SK-N-SH treated with all-trans-retinoic acid at 6 μM for 48 hours (cell line): ENCODE measurements around the gene WWTR1.

Experiments
- ARNTL ChIP-seq: fragments of 450-650 bp; formaldehyde crosslinking; IDR thresholded peaks from 2 replicates; pipeline ENCODE4 v1.5.0; 2020; ENCODE audit warnings: low read depth, mild to moderate bottlenecking, moderate library complexity, borderline replicate concordance
- BACH2 ChIP-seq: fragments of 250-450 bp; sonication (Bioruptor Pico); IDR thresholded peaks from 2 replicates; pipeline ENCODE4 v1.9.0; 2021; ENCODE audit warnings: mild to moderate bottlenecking, borderline replicate concordance
- GLIS3 ChIP-seq: fragments of 250-450 bp; sonication (Bioruptor Pico); IDR thresholded peaks from 2 replicates; pipeline ENCODE4 v1.5.0; 2020; ENCODE audit warnings: mild to moderate bottlenecking, moderate library complexity
- ISL1 ChIP-seq: fragments of 250-450 bp; sonication (Bioruptor Pico); IDR thresholded peaks from 2 replicates; pipeline ENCODE4 v2.1.2; 2022; ENCODE audit warnings: mild to moderate bottlenecking, moderate library complexity
- OSR1 ChIP-seq: fragments of 250-450 bp; sonication (Bioruptor Pico); IDR thresholded peaks from 2 replicates; pipeline ENCODE4 v1.8.0; 2022; ENCODE audit warnings: moderate library complexity, mild to moderate bottlenecking, inconsistent platforms
- PPARA ChIP-seq: fragments of 250-450 bp; sonication (Bioruptor Pico); IDR thresholded peaks from 2 replicates; pipeline ENCODE4 v1.5.0; 2020; ENCODE audit warnings: mild to moderate bottlenecking, borderline replicate concordance
- RARB ChIP-seq: fragments of 250-450 bp; sonication (Bioruptor Pico); IDR thresholded peaks from 2 replicates; pipeline ENCODE4 v1.8.0; 2021; ENCODE audit warnings: mild to moderate bottlenecking, moderate library complexity
- SNAI2 ChIP-seq: fragments of 250-450 bp; sonication (Bioruptor Pico); IDR thresholded peaks from 2 replicates; pipeline ENCODE4 v1.5.0; 2020; ENCODE audit warnings: mild to moderate bottlenecking, moderate library complexity
- TCF4 ChIP-seq: fragments of 250-450 bp; sonication (Bioruptor Pico); IDR thresholded peaks from 2 replicates; pipeline ENCODE4 v1.8.0; 2021; ENCODE audit warnings: mild to moderate bottlenecking, moderate library complexity, borderline replicate concordance
- ZFP3 ChIP-seq: fragments of 250-450 bp; sonication (Bioruptor Pico); IDR thresholded peaks from 2 replicates; pipeline ENCODE4 v1.5.0; 2020; ENCODE audit warnings: mild to moderate bottlenecking, moderate library complexity
- ZFP30 ChIP-seq: fragments of 450-650 bp; formaldehyde crosslinking; IDR thresholded peaks from 2 replicates; pipeline ENCODE4 v1.5.0; 2022; ENCODE audit warnings: mild to moderate bottlenecking, moderate library complexity
- TF ChIP-seq, protein P1 (sequence below): fragments of 250-450 bp; sonication (Bioruptor Pico); IDR thresholded peaks from 2 replicates; pipeline ENCODE4 v1.8.0; 2020; ENCODE audit warnings: mild to moderate bottlenecking, moderate library complexity, borderline replicate concordance
- TF ChIP-seq, protein P2 (sequence below): fragments of 250-450 bp; sonication (Bioruptor Pico); IDR thresholded peaks from 2 replicates; pipeline ENCODE4 v1.5.0; 2020; ENCODE audit warnings: mild to moderate bottlenecking, moderate library complexity
- TF ChIP-seq, protein P3 (sequence below): fragments of 250-450 bp; sonication (Bioruptor Pico); IDR thresholded peaks from 2 replicates; pipeline ENCODE4 v1.5.1; 2020; ENCODE audit warnings: low read depth, mild to moderate bottlenecking, moderate library complexity

DNA sequence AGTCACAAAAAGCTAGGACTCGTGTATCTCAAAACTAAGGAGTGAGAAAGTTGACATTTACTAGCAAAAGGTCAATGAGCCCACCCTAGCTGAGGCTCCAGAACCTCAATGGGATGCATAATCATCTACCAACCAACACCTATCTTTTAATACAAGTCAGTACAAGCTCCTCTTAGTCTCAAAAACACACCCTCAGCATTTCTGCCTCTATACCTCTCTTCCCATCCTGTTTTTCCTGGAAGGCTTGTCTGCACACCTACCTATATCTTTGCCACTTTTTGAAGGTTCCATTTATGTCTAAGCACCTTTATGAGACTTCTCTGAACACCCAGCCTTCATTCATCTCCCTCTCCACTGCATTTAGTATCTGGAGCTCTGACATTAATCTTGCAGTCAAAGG, 10.0 kb downstream of the WWTR1 start:
- no peak for TF ChIP-seq BACH2 (CRISPR knock-in tag)
- no peak for TF ChIP-seq GLIS3 (CRISPR knock-in tag)
- TF ChIP-seq PPARA: no peak
- TF ChIP-seq, protein P1, sequence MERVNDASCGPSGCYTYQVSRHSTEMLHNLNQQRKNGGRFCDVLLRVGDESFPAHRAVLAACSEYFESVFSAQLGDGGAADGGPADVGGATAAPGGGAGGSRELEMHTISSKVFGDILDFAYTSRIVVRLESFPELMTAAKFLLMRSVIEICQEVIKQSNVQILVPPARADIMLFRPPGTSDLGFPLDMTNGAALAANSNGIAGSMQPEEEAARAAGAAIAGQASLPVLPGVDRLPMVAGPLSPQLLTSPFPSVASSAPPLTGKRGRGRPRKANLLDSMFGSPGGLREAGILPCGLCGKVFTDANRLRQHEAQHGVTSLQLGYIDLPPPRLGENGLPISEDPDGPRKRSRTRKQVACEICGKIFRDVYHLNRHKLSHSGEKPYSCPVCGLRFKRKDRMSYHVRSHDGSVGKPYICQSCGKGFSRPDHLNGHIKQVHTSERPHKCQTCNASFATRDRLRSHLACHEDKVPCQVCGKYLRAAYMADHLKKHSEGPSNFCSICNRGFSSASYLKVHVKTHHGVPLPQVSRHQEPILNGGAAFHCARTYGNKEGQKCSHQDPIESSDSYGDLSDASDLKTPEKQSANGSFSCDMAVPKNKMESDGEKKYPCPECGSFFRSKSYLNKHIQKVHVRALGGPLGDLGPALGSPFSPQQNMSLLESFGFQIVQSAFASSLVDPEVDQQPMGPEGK (CRISPR knock-in tag): no peak
- TF ChIP-seq ISL1 (CRISPR knock-in tag): no peak
- no peak for TF ChIP-seq RARB (CRISPR knock-in tag)
- no peak for TF ChIP-seq SNAI2 (CRISPR knock-in tag)
- no peak for TF ChIP-seq ZFP3 (CRISPR knock-in tag)
- TF ChIP-seq, protein P2, sequence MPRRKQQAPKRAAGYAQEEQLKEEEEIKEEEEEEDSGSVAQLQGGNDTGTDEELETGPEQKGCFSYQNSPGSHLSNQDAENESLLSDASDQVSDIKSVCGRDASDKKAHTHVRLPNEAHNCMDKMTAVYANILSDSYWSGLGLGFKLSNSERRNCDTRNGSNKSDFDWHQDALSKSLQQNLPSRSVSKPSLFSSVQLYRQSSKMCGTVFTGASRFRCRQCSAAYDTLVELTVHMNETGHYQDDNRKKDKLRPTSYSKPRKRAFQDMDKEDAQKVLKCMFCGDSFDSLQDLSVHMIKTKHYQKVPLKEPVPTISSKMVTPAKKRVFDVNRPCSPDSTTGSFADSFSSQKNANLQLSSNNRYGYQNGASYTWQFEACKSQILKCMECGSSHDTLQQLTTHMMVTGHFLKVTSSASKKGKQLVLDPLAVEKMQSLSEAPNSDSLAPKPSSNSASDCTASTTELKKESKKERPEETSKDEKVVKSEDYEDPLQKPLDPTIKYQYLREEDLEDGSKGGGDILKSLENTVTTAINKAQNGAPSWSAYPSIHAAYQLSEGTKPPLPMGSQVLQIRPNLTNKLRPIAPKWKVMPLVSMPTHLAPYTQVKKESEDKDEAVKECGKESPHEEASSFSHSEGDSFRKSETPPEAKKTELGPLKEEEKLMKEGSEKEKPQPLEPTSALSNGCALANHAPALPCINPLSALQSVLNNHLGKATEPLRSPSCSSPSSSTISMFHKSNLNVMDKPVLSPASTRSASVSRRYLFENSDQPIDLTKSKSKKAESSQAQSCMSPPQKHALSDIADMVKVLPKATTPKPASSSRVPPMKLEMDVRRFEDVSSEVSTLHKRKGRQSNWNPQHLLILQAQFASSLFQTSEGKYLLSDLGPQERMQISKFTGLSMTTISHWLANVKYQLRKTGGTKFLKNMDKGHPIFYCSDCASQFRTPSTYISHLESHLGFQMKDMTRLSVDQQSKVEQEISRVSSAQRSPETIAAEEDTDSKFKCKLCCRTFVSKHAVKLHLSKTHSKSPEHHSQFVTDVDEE (CRISPR knock-in tag): no peak
- TF ChIP-seq ARNTL (CRISPR knock-in tag): no peak
- TF ChIP-seq, protein P3, sequence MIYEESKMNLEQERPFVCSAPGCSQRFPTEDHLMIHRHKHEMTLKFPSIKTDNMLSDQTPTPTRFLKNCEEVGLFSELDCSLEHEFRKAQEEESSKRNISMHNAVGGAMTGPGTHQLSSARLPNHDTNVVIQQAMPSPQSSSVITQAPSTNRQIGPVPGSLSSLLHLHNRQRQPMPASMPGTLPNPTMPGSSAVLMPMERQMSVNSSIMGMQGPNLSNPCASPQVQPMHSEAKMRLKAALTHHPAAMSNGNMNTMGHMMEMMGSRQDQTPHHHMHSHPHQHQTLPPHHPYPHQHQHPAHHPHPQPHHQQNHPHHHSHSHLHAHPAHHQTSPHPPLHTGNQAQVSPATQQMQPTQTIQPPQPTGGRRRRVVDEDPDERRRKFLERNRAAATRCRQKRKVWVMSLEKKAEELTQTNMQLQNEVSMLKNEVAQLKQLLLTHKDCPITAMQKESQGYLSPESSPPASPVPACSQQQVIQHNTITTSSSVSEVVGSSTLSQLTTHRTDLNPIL (CRISPR knock-in tag): no peak
- no peak for TF ChIP-seq TCF4 (CRISPR knock-in tag)
- TF ChIP-seq OSR1 (CRISPR knock-in tag): no peak
- no peak for TF ChIP-seq ZFP30 (CRISPR knock-in tag)
